H1 (cell line): ENCODE data around the gene PSMD13. TPM values are rescaled to one million over a fixed set of nuclear protein-coding genes. Genes with fewer than 3 reads are reported as not detected.
A peak's percentile ranks its signal among the peaks of the same experiment; 100 is the strongest.

ENCODE experiments used
- CEBPB ChIP-seq: IDR thresholded peaks from 2 replicates; pipeline ENCODE4 v1.6.1; 2012; ENCODE audit warnings: low read depth, low read length
- CHD1 ChIP-seq: IDR thresholded peaks from 2 replicates; pipeline ENCODE4 v1.6.1; 2012; ENCODE audit warnings: low read depth, low read length, improper control_type of control experiment
- CREB1 ChIP-seq: IDR thresholded peaks from 2 replicates; pipeline ENCODE4 v1.6.1; 2012; ENCODE audit warnings: inconsistent platforms
- CTBP2 ChIP-seq: IDR thresholded peaks from 2 replicates; pipeline ENCODE4 v1.7.0; 2011; ENCODE audit warnings: borderline replicate concordance, mild to moderate bottlenecking, moderate library complexity, mixed read lengths, low read length; ENCODE audit not compliant: insufficient read depth, insufficient read length
- EGR1 ChIP-seq: IDR thresholded peaks from 2 replicates; pipeline ENCODE4 v1.6.1; 2011; ENCODE audit warnings: low read depth, low read length, borderline replicate concordance
- EP300 ChIP-seq, 2 experiments: IDR thresholded peaks; 1 replicate in 1 of 2; 2 replicates in 1 of 2; pipeline ENCODE4 v1.6.1; 2011 to 2012; ENCODE audit warnings: low read depth in 2 of 2, low read length in 2 of 2, mild to moderate bottlenecking in 2 of 2, borderline replicate concordance in 1 of 2, inconsistent platforms in 1 of 2, moderate library complexity in 1 of 2
- KDM5A ChIP-seq: fragments of 200-600 bp; IDR thresholded peaks from 2 replicates; pipeline ENCODE4 v1.7.1; 2012; ENCODE audit warnings: mild to moderate bottlenecking, low read length, inconsistent platforms, mixed read lengths
- PHF8 ChIP-seq: fragments of 200-600 bp; sonication (generic); conservative IDR thresholded peaks from 2 replicates; pipeline ENCODE4 v1.7.1; 2012; ENCODE audit warnings: low read depth, mild to moderate bottlenecking, inconsistent platforms, low read length, moderate library complexity
- RAD21 ChIP-seq, 2 experiments: IDR thresholded peaks in 1 of 2; conservative IDR thresholded peaks in 1 of 2; 2 replicates each; pipeline ENCODE4 v1.6.1; 2011; ENCODE audit warnings: low read depth in 2 of 2, low read length in 2 of 2, improper control_type of control experiment in 1 of 2, inconsistent platforms in 1 of 2, mild to moderate bottlenecking in 1 of 2, moderate library complexity in 1 of 2
- RBBP5 ChIP-seq: IDR thresholded peaks from 2 replicates; pipeline ENCODE4 v1.7.1; 2012; ENCODE audit warnings: low read depth, mild to moderate bottlenecking, inconsistent platforms, low read length, moderate library complexity, borderline replicate concordance
- RNF2 ChIP-seq: fragments of 200-900, 300-1000 bp; sonication (generic); IDR thresholded peaks from 2 replicates; pipeline ENCODE4 v1.7.1; 2016; ENCODE audit warnings: borderline replicate concordance, low read depth, mild to moderate bottlenecking, antibody characterized with exemption, low read length; ENCODE audit not compliant: poor library complexity, severe bottlenecking; ENCODE audit errors: missing control alignments
- SIN3A ChIP-seq, 2 experiments: IDR thresholded peaks in 1 of 2; conservative IDR thresholded peaks in 1 of 2; 2 replicates each; pipeline ENCODE4 v1.6.1; 2011 to 2012; ENCODE audit warnings: low read length in 2 of 2, improper control_type of control experiment in 1 of 2, low read depth in 1 of 2, mild to moderate bottlenecking in 1 of 2
- SIRT6 ChIP-seq: IDR thresholded peaks from one replicate; pipeline ENCODE4 v1.7.1; 2012; ENCODE audit warnings: low read length, inconsistent platforms
- SP1 ChIP-seq: IDR thresholded peaks from 2 replicates; pipeline ENCODE4 v1.6.1; 2011; ENCODE audit warnings: low read depth, low read length
- SP2 ChIP-seq: IDR thresholded peaks from 2 replicates; pipeline ENCODE4 v1.6.1; 2012; ENCODE audit warnings: mild to moderate bottlenecking, low read length, inconsistent platforms
- TEAD4 ChIP-seq: IDR thresholded peaks from 2 replicates; pipeline ENCODE4 v1.6.1; 2012; ENCODE audit warnings: low read depth, low read length, inconsistent platforms, mixed read lengths
- YY1 ChIP-seq: IDR thresholded peaks from 2 replicates; pipeline ENCODE4 v1.6.1; 2011; ENCODE audit warnings: low read depth, mild to moderate bottlenecking, low read length
- polyA plus RNA-seq, 7 experiments: library from polyadenylated mRNA; depleted of rRNA in 3 of 7; stranded (reverse) in 5 of 7; unstranded in 2 of 7; fragments of >200 nt in 5 of 7; fragments of 200-250 nt in 2 of 7; gene quantifications; 1 replicate in 5 of 7; 2 replicates in 1 of 7; 4 replicates in 1 of 7; pipeline versions ENCODE4 v1.2.1 to v1.2.3, GENCODE V29; 2011 to 2013; ENCODE audit warnings: missing spikeins in 2 of 7, mixed read lengths in 2 of 7
- total RNA-seq: library from RNA; stranded (reverse); fragmentation: NEBNext Ultra II Directional; extraction: Animal tissue kit (Norgen Biotek cat#: 25700); gene quantifications from 2 replicates; pipeline ENCODE4 v1.2.1, GENCODE V29; 2021
- TF ChIP-seq, protein P1 (sequence below): IDR thresholded peaks from 2 replicates; pipeline ENCODE4 v1.6.1; 2012; ENCODE audit warnings: low read length, inconsistent platforms
- TF ChIP-seq, protein P2 (sequence below): IDR thresholded peaks from 2 replicates; pipeline ENCODE4 v1.6.1; 2012; ENCODE audit warnings: inconsistent platforms

The PSMD13 gene
- total and polyA plus RNA-seq, 2 of the 8 experiments (the other 6 are each of a cell fraction or from before 2014, with no cell fraction given), result 121 to 141 TPM

DNA sequence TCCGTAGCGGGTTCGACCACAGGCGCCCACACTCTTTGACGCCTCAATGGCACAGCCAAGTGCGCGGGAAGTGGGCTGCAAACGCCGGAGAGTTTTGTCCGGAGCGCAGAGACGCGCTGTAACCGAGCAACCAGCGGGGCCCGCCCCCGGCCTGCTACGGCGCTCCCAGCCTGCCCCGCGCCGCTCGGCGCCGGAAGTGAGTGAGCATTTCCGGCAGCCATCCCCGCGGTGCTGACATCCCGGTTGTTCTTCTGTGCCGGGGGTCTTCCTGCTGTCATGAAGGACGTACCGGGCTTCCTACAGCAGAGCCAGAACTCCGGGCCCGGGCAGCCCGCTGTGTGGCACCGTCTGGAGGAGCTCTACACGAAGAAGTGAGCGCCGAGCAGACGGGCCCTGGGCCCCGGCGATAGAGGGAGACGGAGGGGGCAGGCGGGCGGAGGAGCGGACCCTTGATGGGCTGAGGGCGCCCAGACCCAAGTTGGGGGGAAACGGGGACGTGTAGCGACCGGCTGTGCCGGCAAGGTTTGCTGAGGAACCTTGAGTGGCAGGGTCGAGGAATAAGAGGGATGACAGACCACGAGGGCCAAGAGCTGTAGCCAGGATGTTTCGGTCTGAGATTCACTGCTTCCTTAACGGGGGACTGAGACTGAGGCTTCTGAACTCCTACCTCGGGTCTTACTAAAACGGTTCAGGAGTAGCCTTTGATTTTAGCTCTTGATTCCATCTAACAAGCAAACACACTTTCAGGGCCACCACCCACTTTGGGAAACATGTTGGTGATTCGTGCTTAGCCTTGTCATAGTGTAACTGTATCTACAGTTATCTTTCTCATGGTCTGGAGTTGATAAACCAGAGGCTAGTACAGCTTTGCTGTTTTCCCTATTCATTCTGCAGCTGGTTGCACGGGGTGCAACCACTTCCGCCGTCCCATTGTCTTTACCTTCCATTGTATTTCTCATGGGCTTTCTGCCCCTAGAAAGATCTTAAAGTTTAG, at the start of gene PSMD13 (continued):
- TF ChIP-seq YY1 (peak; percentile 52), TEAD4 (no peak), EGR1 (no peak; the same call in 1 of the 2 replicates), EP300 (IDR thresholded peaks at IDR 0.05; ENCODE audit: borderline replicate concordance in 1 of 2, low read depth in 2 of 2, low read length in 2 of 2) (no peak), RBBP5 (peak; percentile 84; the same call in 1 of the 2 replicates), RNF2 (no peak), CREB1 (0 out of 2 replicates have a peak, but pooled peaks have one; percentile 32), KDM5A (peak; percentile 59), SIRT6 (no peak), CHD1 (no peak), SP1 (no peak), RAD21 (IDR thresholded peaks at IDR 0.05 in 1 of 2, conservative IDR thresholded peaks at IDR 0.05 in 1 of 2; ENCODE audit: low read depth in 2 of 2, low read length in 2 of 2) (no peak), CTBP2 (no peak), PHF8 (peak; percentile 61), SIN3A (conservative IDR thresholded peaks at IDR 0.05 in 1 of 2, IDR thresholded peaks at IDR 0.05 in 1 of 2; ENCODE audit: low read depth in 1 of 2, low read length in 2 of 2) (peak in 1 of 2 experiments; percentile 98; a peak in 3 of 4 replicates), CEBPB (no peak), SP2 (no peak)
- TF ChIP-seq, protein P1, sequence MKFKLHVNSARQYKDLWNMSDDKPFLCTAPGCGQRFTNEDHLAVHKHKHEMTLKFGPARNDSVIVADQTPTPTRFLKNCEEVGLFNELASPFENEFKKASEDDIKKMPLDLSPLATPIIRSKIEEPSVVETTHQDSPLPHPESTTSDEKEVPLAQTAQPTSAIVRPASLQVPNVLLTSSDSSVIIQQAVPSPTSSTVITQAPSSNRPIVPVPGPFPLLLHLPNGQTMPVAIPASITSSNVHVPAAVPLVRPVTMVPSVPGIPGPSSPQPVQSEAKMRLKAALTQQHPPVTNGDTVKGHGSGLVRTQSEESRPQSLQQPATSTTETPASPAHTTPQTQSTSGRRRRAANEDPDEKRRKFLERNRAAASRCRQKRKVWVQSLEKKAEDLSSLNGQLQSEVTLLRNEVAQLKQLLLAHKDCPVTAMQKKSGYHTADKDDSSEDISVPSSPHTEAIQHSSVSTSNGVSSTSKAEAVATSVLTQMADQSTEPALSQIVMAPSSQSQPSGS, result no peak
- TF ChIP-seq, protein P2, sequence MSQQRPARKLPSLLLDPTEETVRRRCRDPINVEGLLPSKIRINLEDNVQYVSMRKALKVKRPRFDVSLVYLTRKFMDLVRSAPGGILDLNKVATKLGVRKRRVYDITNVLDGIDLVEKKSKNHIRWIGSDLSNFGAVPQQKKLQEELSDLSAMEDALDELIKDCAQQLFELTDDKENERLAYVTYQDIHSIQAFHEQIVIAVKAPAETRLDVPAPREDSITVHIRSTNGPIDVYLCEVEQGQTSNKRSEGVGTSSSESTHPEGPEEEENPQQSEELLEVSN, result no peak
